ENCODE measurements around the gene PSMC3IP.

Gene PSMC3IP

GRCh38 chr17:42584880-42585279 lies 7.4 kb upstream of the PSMC3IP start:
- no peak for DNase-seq

GRCh38 chr17:42581744-42582270 lies 4.3 kb upstream of the PSMC3IP start:
- no peak for DNase-seq

- no peak for DNase-seq
Observed at GRCh38 chr17:42579794-42580551, 2.4 kb upstream of the PSMC3IP start.

- DNase-seq: peak; percentile 58
Observed at GRCh38 chr17:42578282-42578869, 847 bp upstream of the PSMC3IP start.

- DNase-seq: no peak
Observed at GRCh38 chr17:42577140-42577531, 393 bp downstream of the PSMC3IP start.

- DNase-seq: no peak
Observed at GRCh38 chr17:42574463-42574862, 3.1 kb downstream of the PSMC3IP start.

- no peak for DNase-seq
Observed at GRCh38 chr17:42573095-42573494, 4.4 kb downstream of the PSMC3IP start.

- DNase-seq: no peak
Observed at GRCh38 chr17:42571435-42572225, 5.9 kb downstream of the PSMC3IP start.

GRCh38 chr17:42568341-42569111 lies 9.0 kb downstream of the PSMC3IP start:
- no peak for DNase-seq

- DNase-seq: peak; percentile 93
Observed at GRCh38 chr17:42566883-42567573, 10.5 kb downstream of the PSMC3IP start, which contains the start of gene MLX. Gene MLX (plus strand): TSS chr17:42567100. CDS start chr17:42567125, 25 bp downstream.

- DNase-seq: no peak
Observed at GRCh38 chr17:42566215-42566882, 11.2 kb downstream of the PSMC3IP start.

- DNase-seq: no peak
Observed at GRCh38 chr17:42565523-42566214, 11.9 kb downstream of the PSMC3IP start.

GRCh38 chr17:42564815-42565522 lies 12.6 kb downstream of the PSMC3IP start:
- DNase-seq: no peak

- DNase-seq: no peak
Observed at GRCh38 chr17:42563950-42564349, 13.6 kb downstream of the PSMC3IP start.

GRCh38 chr17:42563543-42563942 lies 14.0 kb downstream of the PSMC3IP start:
- DNase-seq: no peak

GRCh38 chr17:42563143-42563509 lies 14.4 kb downstream of the PSMC3IP start:
- DNase-seq: no peak

GRCh38 chr17:42562388-42563142 lies 15.0 kb downstream of the PSMC3IP start:
- DNase-seq: no peak

GRCh38 chr17:42561897-42562387 lies 15.6 kb downstream of the PSMC3IP start, which contains the start of gene COASY:
Gene COASY (plus strand): TSS chr17:42562148. CDS start chr17:42562623, 475 bp downstream.
- peak; percentile 97 for DNase-seq

- no peak for DNase-seq
Observed at GRCh38 chr17:42560246-42560645, 17.3 kb downstream of the PSMC3IP start.
